HG03439 (cell line): ENCODE data around the gene AFM.

Experiments used
- ATAC-seq: cut with Tn5 transposase; IDR thresholded peaks from one replicate; pipeline ENCODE4 v1.9.1; 2021; ENCODE audit warnings: mild to moderate bottlenecking, moderate library complexity; ENCODE audit not compliant: unreplicated experiment

Gene AFM, protein sequence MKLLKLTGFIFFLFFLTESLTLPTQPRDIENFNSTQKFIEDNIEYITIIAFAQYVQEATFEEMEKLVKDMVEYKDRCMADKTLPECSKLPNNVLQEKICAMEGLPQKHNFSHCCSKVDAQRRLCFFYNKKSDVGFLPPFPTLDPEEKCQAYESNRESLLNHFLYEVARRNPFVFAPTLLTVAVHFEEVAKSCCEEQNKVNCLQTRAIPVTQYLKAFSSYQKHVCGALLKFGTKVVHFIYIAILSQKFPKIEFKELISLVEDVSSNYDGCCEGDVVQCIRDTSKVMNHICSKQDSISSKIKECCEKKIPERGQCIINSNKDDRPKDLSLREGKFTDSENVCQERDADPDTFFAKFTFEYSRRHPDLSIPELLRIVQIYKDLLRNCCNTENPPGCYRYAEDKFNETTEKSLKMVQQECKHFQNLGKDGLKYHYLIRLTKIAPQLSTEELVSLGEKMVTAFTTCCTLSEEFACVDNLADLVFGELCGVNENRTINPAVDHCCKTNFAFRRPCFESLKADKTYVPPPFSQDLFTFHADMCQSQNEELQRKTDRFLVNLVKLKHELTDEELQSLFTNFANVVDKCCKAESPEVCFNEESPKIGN

DNA sequence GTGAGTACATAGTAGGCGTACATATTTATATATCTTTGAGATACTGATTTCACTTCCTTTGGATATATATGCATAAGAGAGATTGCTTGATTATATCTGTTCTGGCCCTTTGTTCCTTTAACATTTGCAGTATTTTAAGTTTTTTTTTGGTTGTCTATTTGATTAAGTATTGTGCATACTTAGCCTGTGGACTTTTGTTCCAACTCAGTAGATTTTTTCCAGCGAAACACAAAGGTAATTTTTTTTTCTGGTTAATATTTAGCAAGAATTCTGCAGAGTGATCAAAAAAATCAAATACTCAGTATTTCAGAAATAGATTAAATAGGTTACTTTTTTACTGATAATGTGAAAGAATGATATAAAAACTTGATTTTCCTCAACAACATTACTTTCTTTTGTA, at the start of gene AFM:
AFM (plus strand) TSS at position 388 of the 400 bp plus-strand sequence. CDS start 31 bp downstream, outside the sequence.
- no peak for ATAC-seq

DNA sequence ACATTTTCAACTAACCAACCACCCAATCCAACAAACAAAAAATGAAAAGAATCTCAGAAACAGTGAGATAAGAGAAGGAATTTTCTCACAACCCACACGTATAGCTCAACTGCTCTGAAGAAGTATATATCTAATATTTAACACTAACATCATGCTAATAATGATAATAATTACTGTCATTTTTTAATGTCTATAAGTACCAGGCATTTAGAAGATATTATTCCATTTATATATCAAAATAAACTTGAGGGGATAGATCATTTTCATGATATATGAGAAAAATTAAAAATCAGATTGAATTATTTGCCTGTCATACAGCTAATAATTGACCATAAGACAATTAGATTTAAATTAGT, 49.8 kb upstream of the AFM start:
- ATAC-seq = no peak

DNA sequence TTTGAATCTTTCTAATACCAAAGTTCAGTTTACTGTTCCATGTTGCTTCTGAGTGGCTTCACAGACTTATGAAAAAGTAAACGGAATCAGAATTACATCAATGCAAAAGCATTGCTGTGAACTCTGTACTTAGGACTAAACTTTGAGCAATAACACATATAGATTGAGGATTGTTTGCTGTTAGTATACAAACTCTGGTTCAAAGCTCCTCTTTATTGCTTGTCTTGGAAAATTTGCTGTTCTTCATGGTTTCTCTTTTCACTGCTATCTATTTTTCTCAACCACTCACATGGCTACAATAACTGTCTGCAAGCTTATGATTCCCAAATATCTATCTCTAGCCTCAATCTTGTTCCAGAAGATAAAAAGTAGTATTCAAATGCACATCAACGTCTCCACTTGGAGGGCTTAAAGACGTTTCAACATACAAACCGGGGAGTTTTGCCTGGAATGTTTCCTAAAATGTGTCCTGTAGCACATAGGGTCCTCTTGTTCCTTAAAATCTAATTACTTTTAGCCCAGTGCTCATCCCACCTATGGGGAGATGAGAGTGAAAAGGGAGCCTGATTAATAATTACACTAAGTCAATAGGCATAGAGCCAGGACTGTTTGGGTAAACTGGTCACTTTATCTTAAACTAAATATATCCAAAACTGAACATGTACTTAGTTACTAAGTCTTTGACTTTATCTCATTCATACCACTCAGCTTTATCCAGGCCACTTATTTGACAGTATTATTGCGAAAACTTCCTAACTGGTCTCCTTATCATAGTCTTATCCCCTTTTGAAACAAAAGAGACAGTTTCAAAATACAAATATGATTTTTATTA, 49.2 kb upstream of the AFM start:
- no peak for ATAC-seq

DNA sequence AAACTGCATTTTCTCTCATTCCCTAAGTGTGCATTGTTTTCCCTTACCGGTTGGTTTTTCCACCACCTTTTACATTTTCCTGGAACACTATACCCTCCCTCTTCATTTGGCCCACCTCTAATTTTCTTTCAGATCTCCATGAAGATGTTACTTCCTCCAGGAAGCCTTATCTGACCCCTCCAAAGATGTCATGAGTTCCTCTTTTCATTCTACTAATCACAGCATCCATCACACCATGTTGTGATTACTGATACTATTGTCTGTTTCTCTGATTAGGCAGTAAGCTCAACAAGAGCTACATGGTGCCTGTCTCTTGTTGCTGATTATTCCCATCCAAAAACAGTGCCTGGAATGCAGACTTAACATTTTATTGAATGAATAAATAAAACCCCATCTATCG, 48.4 kb upstream of the AFM start:
- no peak for ATAC-seq

DNA sequence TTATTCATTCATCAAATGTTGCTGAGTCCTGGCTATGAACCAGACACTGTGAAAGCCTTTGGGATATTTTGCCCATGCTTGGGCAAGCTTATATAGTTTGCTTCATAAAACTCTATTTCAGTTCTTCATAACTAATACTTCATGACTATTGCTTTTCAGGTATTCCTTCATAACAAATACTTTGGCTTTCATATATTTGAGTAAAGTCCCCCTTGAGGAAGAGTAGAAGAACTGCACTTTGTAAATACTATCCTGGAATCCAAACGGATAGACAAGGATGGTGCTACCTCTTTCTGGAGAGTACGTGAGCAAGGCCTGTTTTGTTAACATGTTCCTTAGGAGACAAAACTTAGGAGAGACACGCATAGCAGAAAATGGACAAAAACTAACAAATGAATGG, 47.2 kb upstream of the AFM start:
- ATAC-seq = no peak

DNA sequence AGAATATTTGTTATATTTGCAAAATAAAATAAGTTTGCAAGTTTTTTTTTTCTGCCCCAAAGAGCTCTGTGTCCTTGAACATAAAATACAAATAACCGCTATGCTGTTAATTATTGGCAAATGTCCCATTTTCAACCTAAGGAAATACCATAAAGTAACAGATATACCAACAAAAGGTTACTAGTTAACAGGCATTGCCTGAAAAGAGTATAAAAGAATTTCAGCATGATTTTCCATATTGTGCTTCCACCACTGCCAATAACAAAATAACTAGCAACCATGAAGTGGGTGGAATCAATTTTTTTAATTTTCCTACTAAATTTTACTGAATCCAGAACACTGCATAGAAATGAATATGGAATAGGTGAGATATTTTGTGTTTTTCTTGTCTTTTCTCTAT, 45.6 kb upstream of the AFM start, which contains the start of gene AFP:
AFP (plus strand) TSS at position 238 of the 400 bp plus-strand sequence; CDS start at position 280, 42 bp downstream.
- ATAC-seq = no peak

DNA sequence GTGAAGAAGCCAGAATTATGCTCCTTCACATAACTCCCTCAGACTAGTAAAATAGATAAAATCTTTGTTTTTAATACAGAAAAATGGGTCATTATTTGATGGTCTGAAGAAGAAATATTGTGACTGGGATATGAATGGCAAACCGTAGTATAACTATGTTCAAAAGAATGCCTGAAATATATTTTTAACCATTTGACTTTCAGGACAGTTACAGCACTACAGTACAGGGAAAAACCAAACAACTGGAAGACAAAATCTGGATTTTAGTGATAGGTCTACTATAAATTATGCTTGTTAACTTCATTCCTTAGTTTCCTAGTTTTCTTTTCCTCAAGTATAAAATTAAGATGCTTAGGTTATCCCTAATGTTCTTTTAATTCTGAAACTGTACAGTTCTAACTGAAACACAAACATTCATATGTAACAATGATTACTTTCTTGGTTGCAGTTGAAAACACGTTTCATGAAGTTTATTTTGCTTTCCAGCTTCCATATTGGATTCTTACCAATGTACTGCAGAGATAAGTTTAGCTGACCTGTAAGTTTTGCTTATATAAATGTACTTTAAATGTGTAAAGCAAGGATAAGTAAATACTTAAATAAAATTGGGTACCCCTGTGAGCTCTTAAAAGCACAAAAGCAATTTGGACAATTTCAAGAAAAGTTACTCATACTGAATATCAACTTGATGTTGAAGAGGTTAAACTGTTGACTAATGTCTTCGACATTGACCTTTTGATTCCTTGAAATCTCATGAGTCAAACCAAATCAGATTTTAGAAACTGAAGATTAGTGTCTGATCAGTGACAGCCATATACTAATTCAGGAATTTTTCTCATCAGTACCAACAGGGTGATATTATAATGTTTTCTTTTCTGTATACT, 44.6 kb upstream of the AFM start:
- ATAC-seq = no peak

DNA sequence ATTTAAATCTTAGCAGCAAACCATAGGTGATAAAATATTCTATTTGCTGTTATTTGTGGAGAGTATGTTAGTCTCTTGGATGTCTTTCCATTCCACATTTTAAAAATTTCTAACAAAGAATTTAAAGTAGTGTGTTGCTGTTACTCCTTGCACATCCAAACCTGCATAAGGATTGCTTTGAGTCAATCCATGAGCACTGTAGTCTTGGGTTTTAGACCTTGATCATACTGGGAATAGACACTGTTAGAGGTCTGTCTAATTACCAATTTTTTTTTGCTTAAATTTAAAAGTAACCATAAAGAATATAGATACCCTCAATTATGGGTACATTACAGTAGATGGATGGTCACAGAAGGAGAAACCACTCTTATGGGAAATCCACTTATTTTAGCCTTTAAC, 44.0 kb upstream of the AFM start:
- ATAC-seq = no peak

DNA sequence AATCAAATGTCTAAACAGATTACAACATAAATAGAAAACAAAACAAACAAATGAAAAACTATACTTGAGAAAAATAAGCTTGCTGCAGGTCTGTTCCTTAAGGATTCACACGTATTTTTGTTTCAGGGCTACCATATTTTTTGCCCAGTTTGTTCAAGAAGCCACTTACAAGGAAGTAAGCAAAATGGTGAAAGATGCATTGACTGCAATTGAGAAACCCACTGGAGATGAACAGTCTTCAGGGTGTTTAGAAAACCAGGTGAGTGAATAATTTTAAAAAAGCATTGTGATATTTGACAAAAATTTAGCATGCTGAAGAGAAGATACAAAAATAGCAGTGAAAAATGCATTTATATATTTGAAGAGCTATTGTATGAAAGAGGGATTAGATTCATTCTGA, 43.5 kb upstream of the AFM start:
- no peak for ATAC-seq

DNA sequence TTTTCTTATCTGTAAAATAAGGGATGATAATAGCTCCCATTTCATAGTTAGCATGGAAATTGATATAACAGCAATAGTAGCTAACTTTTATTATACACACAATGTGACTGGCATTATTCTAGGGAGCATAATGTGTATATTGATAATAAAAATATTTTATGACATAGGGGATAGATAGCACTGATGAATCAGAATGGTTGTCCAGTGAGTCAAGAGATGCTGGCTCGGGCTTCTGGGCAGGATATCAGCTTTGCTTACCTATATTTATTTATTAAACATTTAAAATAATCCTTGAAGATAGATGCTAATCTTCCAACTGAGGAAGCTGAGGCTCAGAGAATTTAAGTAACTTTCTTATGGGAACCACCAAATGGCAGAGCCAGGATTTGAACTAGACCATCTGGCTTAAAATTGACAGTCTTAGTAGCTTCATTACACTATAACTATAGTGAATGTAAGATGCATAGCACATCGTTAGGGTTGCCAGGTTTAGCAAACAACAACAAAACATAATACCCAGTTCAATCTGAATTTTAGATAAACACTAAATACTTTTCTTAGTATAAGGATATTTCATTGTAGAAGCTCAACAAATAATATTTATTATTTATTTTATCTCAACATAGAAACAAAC, 42.8 kb upstream of the AFM start:
- ATAC-seq = no peak

DNA sequence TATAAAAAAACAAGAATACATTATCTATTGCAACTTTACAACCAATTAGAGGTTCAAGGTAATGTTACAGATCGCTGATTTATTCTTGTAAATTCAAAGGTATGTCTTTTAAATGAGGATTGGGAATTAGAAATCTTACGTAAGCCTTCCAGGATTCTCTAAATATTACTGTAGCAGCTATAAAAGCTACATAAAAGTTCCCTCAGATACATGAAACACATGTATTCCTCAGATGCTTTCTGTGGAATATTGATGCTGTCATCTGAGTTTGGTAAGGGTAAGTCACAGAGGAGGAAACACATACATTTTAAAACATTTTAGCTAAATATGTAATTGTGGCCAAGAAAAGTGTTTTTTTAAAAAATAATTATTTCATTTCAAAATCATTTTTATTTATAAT, 42.1 kb upstream of the AFM start:
- no peak for ATAC-seq

DNA sequence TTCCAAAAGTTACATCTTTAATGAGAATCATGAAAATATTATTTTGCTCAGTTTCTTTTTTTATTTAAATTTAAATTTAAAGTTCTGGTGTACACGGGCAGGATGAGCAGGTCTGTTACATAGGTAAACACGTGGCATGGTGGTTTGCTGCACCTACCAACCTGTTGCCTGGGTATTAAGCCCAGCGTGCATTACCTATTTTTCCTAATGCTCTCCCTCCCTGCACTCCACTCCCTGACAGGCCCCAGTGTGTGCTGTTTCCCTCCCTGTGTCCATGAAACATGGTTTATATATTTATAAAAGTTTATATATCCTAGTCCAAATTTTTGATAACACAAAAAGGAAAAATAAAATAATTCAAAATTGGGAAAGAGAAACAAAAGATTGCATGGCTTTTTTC, 41.6 kb upstream of the AFM start:
- ATAC-seq = no peak

DNA sequence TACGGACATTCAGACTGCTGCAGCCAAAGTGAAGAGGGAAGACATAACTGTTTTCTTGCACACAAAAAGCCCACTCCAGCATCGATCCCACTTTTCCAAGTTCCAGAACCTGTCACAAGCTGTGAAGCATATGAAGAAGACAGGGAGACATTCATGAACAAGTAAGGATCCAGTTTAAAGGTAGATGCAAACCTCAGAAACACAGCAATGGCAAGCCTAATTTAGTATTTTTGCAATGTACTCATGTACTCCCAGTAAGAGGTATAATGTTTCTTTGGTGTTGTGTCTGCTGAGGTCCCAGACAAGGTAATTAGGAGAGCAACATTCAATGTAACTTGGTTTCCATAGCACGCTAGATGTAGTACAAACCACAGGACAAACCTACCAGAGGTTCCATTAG, 40.9 kb upstream of the AFM start:
- ATAC-seq = no peak

DNA sequence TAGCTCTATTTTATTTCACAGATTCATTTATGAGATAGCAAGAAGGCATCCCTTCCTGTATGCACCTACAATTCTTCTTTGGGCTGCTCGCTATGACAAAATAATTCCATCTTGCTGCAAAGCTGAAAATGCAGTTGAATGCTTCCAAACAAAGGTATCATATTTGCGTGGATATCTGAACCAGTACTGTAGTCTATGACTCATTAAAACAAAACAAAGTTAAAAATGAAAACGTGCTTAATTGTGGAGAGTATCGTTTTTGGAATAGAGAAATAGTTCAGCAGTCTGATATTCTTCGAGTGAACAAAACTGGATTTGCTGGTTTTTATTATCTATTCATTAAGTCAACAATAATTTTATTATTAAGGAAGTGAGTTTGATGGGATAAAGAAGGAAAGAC, 39.3 kb upstream of the AFM start:
- no peak for ATAC-seq

DNA sequence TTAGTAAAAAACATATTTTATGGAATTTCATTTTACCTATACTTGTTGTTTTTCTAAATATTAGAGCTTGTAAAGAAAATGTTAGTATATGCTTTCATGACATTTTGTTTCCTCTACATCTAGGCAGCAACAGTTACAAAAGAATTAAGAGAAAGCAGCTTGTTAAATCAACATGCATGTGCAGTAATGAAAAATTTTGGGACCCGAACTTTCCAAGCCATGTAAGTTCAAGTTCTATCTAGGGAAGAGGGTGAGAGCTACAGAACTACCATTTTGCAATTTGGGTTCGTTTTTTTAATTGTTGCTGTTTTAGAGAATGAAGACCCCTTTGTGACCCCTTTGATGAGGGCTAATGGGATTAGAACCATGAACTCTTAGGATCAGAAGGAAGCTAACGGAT, 38.3 kb upstream of the AFM start:
- ATAC-seq = no peak

DNA sequence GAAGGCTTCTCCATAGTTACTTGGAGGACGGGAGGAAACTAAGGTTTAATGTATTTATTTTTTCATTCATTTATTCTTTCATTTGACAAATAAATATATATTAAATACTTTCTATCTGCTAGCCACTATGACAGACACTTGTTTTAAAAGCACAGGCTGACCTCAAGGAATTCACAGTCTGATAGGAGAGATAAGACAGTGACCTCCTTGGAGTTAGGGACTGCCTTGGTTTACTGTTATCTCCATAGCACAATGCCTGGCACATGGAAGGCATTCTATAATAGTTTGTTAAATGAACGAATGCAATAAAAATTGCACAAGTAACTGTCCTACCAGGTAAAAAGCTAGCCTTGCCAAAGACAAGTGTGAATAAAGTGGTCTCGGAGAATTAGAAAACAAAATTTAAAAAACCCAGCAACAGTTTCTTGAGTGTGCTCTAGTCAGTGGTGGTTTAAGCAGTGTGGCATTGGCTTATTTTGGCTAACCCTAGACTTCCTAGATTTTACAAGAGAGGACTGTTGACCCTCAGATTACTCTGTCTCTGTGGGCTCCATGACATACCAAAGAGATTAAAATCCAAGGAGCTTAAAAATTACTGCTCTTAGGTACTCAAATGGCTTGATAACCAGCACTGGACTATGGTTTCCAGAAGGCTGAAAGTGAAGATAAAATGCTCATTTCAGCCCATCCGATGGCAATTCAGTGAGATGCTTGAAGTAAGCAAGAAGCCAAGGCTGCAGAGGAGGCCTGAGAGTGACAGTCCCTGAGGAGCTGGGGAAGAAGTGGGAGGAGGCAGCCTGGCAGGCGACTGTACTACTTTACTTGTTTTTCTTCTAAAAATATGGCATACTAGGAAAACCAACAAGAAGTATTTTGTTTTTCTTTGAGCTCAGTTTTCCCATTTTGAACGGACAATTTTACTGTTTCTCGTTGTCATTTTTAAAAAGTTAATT, 35.9 kb upstream of the AFM start:
- no peak for ATAC-seq

DNA sequence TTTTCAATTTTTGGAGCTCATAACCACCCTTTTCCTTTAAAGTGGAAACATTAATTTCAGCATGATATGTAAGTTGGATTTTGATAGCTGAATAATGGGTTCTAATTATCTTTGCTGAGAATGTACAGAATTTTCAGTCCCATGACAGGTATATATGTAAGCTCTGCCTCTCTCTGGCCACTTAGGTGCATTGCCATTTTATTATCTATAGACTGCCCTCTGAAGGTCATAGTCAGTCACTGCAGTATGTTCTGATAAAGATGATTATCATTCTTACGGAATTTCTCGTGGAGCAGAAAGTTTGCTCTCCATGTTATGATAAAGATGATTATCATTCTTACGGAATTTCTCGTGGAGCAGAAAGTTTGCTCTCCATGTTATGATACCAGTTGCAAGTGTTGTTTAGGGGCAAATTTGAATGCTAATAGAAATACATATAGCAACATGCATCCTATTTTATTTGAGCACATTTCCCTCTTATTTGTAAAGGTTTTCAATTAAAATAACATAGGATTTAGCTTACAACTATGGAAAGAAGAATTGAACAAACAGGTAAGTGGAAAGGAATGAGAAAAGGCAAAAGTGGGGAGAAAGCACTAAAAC, 35.1 kb upstream of the AFM start:
- ATAC-seq = peak; percentile 98

DNA sequence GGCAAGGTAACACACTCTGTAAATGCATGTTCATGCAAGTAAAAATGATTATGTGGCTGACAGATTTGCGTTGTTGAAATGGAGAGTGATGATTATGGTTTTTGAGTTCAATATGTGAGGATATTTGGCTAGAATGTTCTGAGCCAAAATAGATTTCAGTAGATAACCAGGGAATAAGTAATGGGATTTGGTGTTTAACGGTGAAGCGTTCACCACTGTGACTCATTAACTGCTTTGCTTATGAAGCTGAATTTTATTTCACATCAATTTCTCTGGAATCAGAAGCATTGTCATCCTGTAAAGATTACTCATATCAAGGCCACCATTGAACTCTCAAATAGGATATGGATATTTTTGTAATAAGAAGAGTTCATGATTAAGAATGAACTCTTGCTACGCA, 33.9 kb upstream of the AFM start:
- no peak for ATAC-seq
